ENCODE measurements around the gene MYH15. TPM values are rescaled to one million over a fixed set of nuclear protein-coding genes. Genes with fewer than 3 reads are reported as not detected.

MYH15 gene
- total RNA-seq, 1 donor from 2014 or later, result 1.0 TPM

DNA sequence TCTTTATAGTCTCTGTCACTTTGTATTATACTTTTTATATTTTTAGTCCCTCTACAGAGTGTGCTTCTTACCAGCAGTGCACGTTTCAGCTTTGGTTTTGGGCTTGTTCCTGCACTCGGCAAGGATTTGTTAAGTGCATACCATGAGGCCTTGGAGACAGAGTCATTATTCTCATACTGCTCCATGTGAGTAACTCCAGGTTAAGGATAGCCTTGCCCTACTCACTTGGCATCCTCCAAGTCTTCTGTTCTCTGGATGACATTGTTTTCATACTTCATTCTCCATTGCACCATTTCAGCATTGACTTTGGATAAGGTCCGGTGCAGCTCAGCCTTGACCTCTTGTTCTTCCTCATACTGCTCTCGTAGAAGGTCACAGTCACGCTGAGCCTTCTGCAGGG, 96.4 kb downstream of the MYH15 start:
- peaks cover 4% of the 10 kb centered on the region for H3K9me3 Mint-ChIP-seq (ENCODE audit: unreplicated experiment)
- TF ChIP-seq, protein P1, sequence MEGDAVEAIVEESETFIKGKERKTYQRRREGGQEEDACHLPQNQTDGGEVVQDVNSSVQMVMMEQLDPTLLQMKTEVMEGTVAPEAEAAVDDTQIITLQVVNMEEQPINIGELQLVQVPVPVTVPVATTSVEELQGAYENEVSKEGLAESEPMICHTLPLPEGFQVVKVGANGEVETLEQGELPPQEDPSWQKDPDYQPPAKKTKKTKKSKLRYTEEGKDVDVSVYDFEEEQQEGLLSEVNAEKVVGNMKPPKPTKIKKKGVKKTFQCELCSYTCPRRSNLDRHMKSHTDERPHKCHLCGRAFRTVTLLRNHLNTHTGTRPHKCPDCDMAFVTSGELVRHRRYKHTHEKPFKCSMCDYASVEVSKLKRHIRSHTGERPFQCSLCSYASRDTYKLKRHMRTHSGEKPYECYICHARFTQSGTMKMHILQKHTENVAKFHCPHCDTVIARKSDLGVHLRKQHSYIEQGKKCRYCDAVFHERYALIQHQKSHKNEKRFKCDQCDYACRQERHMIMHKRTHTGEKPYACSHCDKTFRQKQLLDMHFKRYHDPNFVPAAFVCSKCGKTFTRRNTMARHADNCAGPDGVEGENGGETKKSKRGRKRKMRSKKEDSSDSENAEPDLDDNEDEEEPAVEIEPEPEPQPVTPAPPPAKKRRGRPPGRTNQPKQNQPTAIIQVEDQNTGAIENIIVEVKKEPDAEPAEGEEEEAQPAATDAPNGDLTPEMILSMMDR (IDR thresholded peaks at IDR 0.05; ENCODE audit: partially characterized antibody, unreplicated experiment), result no peak
- peak overlapping the region; percentile 2 for H3K4me3 Mint-ChIP-seq (ENCODE audit: unreplicated experiment)
- peaks cover 14% of the 10 kb centered on the region for H3K4me1 Mint-ChIP-seq (ENCODE audit: low read depth, unreplicated experiment)
- H3K27me3 Mint-ChIP-seq (ENCODE audit: unreplicated experiment), result peaks cover 2% of the 10 kb centered on the region
- DNase-seq, result no peak
- peaks cover 7% of the 10 kb centered on the region for H3K36me3 Mint-ChIP-seq (ENCODE audit: unreplicated experiment)
- H3K27ac Mint-ChIP-seq (ENCODE audit: unreplicated experiment), result no peak overlapping the region

DNA sequence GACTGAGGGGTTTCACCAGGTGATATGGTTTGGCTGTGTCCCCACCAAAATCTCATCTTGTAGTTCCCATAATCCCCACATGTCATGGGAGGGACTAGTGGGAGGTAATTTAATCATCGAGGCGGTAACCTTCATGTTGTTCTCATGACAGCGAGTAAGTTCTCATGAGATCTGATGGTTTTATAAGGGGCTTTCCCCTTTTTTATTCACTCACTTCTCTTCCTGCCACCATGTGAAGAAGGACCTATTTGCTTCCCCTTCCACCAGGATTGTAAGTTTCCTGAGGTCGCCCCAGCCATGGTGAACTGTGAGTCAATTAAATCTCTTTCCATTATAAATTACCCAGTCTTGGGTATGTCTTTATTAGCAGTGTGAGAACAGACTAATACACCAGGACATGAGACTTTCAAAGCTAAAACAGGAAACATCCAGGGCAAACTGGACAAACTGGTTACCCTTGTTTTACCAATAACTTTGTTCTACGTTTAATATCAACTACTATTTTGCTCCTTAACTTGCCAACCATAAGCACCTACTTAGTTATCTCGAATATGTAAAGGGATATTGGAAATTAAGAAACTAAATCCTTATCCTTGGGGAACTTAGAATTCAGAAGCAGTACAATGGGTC, 98.2 kb downstream of the MYH15 start:
- Mint-ChIP-seq H3K9me3 (ENCODE audit: unreplicated experiment) (peaks cover 4% of the 10 kb centered on the region), H3K27ac (ENCODE audit: unreplicated experiment) (no peak overlapping the region), H3K27me3 (ENCODE audit: unreplicated experiment) (peaks cover 2% of the 10 kb centered on the region), H3K4me3 (ENCODE audit: unreplicated experiment) (no peak overlapping the region), H3K4me1 (ENCODE audit: low read depth, unreplicated experiment) (peaks cover 14% of the 10 kb centered on the region), H3K36me3 (ENCODE audit: unreplicated experiment) (peaks cover 7% of the 10 kb centered on the region)
- TF ChIP-seq, protein P1 (IDR thresholded peaks at IDR 0.05; ENCODE audit: partially characterized antibody, unreplicated experiment), result no peak
- no peak for DNase-seq

- TF ChIP-seq, protein P1 (IDR thresholded peaks at IDR 0.05; ENCODE audit: partially characterized antibody, unreplicated experiment), result no peak
- peaks cover 7% of the 10 kb centered on the region for H3K36me3 Mint-ChIP-seq (ENCODE audit: unreplicated experiment)
- no peak for DNase-seq
- no peak overlapping the region for H3K27ac Mint-ChIP-seq (ENCODE audit: unreplicated experiment)
- peaks cover 2% of the 10 kb centered on the region for H3K27me3 Mint-ChIP-seq (ENCODE audit: unreplicated experiment)
- H3K4me1 Mint-ChIP-seq (ENCODE audit: low read depth, unreplicated experiment), result peaks cover 18% of the 10 kb centered on the region
- no peak overlapping the region for H3K4me3 Mint-ChIP-seq (ENCODE audit: unreplicated experiment)
- H3K9me3 Mint-ChIP-seq (ENCODE audit: unreplicated experiment), result peaks cover 4% of the 10 kb centered on the region
These were observed 99.8 kb downstream of the MYH15 start for GRCh38 chr3:108410531-108410984.

- peaks cover 2% of the 10 kb centered on the region for H3K27me3 Mint-ChIP-seq (ENCODE audit: unreplicated experiment)
- DNase-seq, result no peak
- H3K9me3 Mint-ChIP-seq (ENCODE audit: unreplicated experiment), result peaks cover 4% of the 10 kb centered on the region
- no peak overlapping the region for H3K27ac Mint-ChIP-seq (ENCODE audit: unreplicated experiment)
- peaks cover 7% of the 10 kb centered on the region for H3K36me3 Mint-ChIP-seq (ENCODE audit: unreplicated experiment)
- H3K4me1 Mint-ChIP-seq (ENCODE audit: low read depth, unreplicated experiment), result peaks cover 17% of the 10 kb centered on the region
- no peak overlapping the region for H3K4me3 Mint-ChIP-seq (ENCODE audit: unreplicated experiment)
- TF ChIP-seq, protein P1 (IDR thresholded peaks at IDR 0.05; ENCODE audit: partially characterized antibody, unreplicated experiment), result no peak
These were observed 100.6 kb downstream of the MYH15 start for GRCh38 chr3:108409800-108410178.
